GM10266 (cell line): Measurements from ENCODE around the gene GCLC.

Experiments used
- DNase-seq: peaks from one replicate; pipeline ENCODE4 v3.0.0; 2012; ENCODE audit errors: extremely low spot score
- CTCF ChIP-seq: IDR thresholded peaks from 2 replicates; pipeline ENCODE4 v1.5.1; 2012; ENCODE audit warnings: mild to moderate bottlenecking, low read depth; ENCODE audit not compliant: control insufficient read depth, insufficient read depth; ENCODE audit errors: missing control alignments

Gene GCLC

GRCh38 chr6:53547811-53548496 lies 3.1 kb upstream of the GCLC start:
- DNase-seq: peak; percentile 92

GRCh38 chr6:53547166-53547810 lies 2.4 kb upstream of the GCLC start:
- no peak for DNase-seq
- TF ChIP-seq CTCF: no peak

More at GRCh38 chr6:53547811-53548496, 3.1 kb upstream of the GCLC start:
- TF ChIP-seq CTCF: no peak

- no peak for DNase-seq
- no peak for TF ChIP-seq CTCF
Measured at GRCh38 chr6:53546281-53546680, 1.4 kb upstream of the GCLC start.

GRCh38 chr6:53544217-53544469 lies 758 bp downstream of the GCLC start:
- no peak for TF ChIP-seq CTCF
- no peak for DNase-seq

- no peak for DNase-seq
- no peak for TF ChIP-seq CTCF
Measured at GRCh38 chr6:53543359-53544216, 1.3 kb downstream of the GCLC start.

- TF ChIP-seq CTCF: no peak
- no peak for DNase-seq
Measured at GRCh38 chr6:53541900-53542299, 3.0 kb downstream of the GCLC start.
